GM21381 (cell line): ENCODE results near the gene KCTD19.
A peak's percentile ranks its signal among the peaks of the same experiment; 100 is the strongest.

Source experiments
- ATAC-seq: cut with Tn5 transposase; IDR thresholded peaks from one replicate; pipeline ENCODE4 v1.9.1; 2021; ENCODE audit warnings: mild to moderate bottlenecking, moderate library complexity; ENCODE audit not compliant: unreplicated experiment

Gene KCTD19

DNA sequence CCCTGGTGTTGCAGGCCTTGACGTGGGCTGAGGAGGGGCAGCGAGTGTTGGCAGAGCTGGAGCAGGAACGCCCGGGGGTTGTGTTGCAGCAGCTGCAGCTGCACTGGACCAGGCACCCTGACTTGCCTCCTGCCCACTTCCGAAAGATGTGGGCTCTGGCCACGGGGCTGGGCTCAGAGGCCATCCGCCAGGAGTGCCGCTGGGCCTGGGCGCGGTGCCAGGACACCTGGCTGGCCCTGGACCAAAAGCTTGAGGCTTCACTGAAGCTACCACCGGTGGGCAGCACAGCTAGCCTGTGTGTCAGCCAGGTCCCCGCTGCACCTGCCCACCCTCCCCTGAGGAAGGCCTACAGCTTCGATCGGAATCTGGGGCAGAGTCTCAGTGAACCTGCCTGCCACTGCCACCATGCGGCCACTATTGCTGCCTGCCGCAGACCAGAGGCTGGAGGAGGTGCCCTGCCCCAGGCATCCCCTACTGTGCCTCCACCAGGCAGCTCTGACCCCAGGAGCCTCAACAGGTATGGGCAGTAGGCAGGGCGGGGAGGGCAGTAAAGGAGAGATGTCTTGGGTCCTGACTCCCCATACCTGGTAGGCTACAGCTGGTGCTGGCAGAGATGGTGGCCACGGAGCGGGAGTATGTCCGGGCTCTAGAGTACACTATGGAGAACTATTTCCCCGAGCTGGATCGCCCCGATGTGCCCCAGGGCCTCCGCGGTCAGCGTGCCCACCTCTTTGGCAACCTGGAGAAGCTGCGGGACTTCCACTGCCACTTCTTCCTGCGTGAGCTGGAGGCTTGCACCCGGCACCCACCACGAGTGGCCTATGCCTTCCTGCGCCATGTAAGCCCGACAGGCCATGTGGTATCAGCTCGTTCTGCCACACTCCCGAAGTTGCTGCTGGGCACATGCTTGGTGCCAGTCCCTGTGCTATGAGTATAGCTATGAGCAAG is 41.6 kb downstream of the KCTD19 start:
- ATAC-seq = no peak

DNA sequence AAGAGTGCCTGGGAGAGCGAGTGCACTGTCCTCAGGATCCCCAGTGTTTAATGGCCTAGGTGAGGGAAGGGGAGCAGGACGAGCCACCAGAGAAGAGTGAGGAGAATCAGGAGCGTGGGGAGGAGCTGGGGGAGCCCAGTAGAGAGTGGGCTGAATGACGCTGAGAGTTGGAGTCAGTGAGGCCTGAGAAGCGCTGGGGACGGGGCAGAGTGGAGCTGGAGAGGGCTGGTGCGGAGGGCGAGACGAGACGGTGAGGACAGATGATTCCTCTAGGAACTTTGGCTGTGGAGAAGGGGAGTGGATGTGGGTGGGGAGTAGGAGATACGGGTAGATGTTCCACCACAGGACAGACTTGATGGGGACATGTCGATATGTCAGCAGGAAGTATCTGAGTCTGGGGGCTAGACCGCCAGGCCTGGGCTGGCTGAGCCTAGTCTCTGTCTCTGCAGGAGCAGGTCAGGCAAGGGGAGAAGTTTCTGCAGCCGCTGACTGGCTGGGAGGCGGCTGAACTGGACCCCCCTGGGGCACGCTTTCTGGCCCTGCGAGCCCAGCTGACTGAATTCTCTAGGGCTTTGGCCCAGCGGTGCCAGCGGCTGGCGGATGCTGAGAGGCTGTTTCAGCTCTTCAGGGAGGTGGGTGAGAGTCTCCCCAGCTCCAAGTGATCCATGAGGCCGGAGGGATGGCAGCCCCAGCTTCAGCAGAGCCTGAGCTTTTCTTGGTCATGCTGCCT is 42.5 kb downstream of the KCTD19 start:
- no peak for ATAC-seq

DNA sequence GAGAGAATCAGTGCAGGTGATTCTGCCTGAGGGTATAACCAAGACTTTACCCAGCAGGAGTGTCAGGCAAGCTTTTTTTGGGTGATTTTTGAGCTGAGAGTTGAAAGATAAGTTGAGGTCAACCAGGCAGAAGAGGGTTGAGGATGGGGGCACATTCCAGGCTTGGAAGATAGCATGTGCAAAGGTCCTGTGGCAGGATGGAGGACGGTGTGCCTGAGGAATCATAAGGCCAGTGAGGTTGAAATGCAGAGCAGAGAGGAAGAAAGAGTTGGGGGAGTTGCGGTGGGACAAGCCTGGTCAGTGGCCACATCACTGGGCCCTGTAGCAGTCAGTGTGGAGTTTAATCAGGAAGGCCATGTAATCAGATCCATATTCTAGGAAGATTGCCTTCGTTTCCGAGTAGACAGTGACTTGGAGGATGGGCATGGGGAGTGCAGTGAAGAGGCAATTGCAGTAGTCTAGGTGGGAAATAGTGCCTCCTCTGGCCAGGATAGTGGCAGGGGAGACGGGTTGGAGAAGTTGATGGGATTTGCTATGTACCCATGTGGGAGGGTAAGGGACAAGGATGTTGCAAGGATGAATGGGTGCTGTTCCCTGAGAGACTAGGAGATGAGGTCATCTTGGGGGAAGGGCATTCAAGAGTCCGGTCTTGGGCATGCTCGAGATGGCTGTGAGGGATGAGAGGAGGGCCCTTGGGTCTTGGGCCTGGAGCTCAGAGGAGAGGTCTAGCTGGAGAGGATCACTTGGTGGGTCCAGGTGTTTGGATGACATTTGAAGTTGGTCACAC is 43.3 kb downstream of the KCTD19 start:
- ATAC-seq = no peak

DNA sequence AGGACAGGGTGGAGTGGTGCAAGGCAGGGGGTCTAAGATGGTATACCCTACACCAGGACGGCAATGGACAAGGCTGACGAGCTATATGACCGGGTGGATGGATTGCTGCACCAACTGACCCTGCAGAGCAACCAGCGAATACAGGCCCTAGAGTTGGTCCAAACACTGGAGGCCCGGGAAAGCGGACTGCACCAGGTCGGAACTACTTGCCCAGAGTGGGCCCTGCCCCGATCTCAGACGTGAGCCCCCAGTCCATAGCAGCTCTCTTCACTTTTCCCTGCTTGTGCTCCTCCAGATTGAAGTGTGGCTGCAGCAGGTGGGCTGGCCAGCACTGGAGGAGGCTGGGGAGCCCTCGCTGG is 44.1 kb downstream of the KCTD19 start:
- ATAC-seq = no peak

DNA sequence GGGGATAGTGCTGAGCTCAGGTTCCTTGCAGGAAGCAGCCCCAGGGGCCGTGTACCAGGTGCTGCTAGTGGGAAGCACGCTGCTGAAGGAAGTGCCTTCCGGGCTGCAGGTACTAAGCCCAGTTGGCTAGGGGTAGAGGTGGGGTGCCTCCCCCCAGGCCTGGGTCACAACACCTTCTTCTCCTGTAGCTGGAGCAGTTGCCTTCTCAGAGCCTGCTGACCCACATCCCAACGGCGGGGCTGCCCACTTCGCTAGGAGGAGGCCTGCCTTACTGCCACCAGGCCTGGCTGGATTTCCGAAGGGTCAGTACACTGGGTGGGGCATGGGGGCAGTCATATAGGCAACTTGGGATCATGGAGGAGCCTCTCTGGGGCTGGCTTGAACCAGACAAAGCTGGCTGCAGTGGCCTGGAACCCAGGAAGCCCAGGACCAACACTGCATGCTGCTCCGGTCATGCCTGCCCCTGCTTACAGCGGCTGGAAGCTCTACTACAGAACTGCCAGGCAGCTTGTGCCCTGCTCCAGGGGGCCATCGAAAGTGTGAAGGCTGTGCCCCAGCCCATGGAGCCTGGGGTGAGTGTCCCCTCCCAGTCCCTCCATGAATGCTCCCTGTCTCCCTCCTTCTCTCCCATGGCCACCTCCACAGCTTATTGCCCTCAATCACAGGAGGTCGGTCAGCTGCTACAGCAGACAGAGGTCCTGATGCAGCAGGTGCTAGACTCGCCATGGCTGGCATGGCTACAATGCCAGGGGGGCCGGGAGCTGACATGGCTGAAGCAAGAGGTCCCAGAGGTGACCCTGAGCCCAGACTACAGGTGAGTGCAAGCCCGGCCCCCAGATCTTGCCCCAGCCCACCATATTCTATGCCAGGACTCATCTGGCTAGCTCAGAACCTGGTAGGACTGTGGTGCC is 44.8 kb downstream of the KCTD19 start:
- no peak for ATAC-seq

DNA sequence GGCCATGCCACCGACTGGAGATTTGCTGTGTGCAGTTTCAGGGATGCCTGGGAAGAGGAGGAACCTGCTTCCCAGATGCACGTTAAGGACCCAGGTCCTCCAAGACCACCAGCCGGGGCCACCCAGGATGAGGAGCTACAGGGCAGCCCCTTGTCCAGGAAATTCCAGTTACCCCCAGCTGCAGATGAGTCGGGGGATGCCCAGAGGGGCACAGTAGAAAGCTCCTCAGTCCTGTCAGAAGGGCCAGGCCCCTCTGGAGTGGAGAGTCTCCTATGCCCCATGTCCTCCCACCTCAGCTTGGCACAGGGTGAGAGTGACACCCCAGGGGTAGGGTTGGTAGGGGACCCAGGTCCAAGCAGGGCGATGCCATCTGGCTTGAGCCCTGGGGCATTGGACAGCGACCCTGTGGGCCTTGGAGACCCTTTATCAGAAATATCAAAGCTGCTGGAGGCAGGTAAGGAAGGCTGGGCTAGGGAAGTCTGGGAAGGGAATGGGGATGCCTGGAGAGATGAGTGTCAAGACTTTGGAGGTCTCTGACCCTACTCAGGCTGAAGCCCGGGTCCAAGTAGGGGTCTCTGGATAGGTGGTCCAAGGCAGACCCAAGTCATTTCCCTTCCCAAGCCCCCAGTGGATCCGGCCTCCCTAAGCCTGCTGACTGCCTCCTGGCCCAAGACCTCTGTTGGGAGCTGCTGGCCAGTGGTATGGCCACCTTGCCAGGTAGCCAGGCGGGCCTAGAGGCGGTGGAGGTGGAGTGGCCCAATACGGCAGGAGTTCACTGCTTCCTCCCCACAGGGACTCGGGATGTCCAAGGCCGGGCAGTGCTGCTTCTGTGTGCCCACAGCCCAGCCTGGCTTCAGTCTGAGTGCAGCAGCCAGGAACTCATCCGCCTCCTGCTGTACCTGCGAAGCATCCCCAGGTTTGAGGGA is 46.2 kb downstream of the KCTD19 start:
- ATAC-seq = no peak

DNA sequence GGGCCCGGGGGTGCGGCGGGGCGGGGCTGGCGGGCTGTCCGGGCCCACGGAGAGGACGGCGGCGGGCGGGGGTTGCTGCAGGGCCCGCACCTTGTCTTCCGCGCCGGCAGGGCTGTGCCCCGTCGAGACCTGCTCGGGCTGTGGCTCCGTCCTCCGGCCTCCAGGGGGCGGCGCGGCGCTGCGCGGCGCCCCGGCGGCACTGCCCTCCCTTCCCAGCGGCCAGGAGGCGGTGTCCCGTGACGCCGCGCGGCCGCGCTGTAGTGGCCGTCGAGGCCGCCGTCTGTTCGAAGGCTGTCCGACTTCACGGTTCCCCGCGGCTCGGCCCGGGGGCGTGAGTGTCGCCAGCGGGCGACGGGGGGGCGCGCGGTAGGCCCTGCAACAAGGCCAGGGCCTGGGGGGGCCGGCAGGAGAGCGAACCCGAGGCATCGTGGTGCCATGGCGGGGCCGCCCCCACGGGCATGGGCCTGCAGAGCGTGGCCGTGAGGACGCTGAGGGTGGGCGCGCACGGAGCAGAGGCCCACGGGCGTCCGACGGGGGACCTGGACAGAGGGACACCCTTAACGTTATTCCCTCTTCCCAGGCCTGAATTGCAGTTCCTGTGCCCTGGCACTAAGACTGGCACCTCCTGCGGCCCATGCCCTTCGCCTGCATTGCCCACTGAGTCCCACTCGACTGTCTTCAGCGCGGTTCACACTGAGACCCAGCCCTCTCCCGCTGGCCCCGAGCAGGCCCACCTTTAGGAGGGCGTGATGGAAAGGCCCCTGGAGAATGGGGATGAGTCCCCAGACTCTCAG is 47.0 kb downstream of the KCTD19 start, which contains the start of gene PLEKHG4:
TSS of gene PLEKHG4 (plus strand) at position 237 of the 794 bp plus-strand sequence. CDS start at position 750, 513 bp downstream.
- ATAC-seq = peak; percentile 77

DNA sequence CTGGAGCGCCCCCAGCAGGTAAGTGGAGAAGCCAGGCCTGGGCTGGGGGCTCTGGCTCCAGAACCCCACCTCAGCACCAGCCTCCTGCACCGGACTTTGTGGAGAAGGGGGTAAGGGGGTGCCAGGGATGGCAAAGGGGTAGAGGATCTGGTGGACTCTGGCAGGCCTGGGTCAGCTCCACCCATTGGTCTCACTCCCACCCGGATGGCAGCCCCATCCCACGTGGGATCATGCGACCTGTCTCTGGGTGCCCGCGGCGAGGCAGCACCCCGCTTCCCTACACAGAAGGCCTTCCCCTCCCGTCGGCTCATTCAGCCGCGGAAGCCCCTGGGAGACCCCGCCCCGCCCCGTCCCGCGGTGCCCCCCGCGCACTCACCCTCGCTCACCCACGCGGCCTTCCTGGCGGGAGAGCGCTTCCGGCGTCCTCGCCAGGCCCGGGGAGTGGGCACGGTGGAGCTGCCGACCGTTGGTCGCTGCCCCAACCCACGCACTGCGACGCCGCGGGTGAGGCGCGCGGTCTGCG is 47.7 kb downstream of the KCTD19 start:
- ATAC-seq = peak; percentile 36

DNA sequence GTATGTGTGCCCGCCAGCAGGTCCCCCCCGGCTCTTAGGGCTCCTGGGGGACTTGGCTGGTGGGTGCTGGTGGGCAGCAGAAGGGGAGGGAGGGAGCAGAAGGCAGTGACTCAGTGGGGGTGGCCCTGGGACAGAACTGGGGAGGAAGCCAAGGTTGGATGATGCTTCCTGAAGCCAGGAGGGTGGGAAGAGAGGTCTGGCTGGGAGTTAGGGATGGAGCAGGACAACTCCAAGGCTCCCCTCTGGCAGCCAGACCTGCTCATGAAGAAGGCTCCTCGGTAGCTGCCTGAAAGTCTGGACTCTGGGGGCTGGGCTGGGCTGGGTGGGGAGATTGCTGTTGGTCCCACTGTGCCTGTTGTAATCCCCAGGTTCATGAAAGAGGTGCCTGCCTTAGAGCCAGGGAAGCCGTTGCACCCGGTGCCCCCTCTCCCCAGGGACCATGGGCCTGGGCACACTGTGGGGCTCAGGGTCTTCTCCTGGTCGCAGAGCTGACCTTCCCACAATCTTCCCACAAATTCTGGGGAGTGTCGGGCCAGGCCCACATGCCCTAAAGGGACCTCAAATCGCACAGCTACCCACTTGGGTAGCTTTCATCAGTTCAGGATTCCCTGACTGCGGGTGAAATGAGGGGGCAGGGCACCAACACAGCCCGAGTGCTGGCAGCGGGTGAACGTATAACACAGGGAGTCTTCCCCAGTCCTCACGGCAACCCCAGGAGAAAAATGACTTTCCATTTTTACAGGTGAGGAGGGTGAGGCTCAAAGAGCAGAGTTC is 48.4 kb downstream of the KCTD19 start:
- no peak for ATAC-seq

DNA sequence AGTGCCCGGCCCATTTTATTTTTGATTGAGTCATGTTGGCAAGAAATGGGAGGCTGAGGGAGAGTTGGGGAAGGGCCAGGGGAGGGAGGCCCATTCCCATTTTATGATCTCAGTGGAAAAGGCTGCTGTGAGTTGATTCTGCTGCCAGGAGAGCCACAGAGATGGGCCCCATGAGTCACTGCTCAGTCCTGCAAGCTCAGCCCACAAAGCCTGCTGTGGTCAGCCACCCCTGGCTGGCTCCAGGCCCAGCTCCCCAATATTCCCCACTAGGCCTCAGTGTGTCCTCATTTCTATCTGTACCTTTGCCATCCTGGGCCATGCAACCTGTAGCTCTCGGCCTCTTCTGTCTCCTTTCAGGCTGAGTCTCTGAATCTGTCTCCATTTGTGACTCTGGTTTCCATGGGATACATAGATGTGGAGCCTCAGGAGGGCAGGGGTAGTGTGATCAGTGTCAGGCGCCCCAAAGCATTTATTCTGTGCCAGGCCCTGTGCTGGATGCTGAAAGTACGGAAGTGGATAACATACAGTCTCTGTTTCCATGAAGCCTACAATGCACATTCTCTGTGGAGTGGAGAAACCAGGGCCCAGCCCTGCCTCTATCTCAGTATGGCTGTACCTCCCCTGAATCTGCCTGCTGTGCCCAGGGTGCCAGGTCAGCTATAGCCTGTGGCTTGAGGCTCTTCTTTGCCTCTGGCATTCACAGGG is 49.1 kb downstream of the KCTD19 start:
- ATAC-seq = no peak

DNA sequence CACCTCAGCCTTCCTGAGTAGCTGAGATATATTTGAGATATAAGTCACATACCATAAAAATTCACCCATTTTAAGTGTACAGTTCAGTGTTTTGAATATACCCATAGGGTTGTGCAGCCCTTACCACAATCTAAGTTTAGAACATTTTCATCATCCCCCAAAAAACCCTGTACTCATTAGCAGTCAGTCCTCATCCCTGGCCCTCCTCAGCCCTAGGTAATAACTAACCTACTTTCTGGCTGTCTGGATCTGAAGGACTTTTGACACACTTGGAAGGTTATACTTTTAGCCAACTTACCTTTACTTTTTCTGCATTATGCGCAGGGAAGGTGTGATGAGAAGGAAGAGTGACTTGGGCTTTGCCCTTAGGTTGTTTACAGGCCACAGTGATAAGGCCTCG is 51.2 kb downstream of the KCTD19 start:
- ATAC-seq = no peak

DNA sequence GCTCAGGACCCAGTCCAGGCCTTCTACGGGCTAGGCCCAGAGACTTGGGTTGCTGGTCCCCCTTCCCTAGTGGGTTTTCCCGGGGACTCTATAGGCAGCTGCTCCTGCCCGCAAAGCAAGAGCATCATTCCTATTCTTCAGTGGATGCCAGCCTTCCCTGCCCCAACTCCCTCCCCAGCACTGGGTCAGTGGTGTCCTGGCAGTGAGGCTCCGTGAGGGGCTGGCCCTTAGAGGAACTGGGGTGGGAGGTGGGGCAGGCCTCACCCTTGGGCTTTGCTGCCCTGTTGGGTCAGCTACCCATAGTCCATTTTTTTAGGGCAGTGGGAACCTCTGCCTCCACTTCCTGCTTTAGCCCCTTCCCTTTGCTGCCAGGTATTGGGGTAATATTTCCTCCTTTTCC is 55.1 kb downstream of the KCTD19 start:
- no peak for ATAC-seq

DNA sequence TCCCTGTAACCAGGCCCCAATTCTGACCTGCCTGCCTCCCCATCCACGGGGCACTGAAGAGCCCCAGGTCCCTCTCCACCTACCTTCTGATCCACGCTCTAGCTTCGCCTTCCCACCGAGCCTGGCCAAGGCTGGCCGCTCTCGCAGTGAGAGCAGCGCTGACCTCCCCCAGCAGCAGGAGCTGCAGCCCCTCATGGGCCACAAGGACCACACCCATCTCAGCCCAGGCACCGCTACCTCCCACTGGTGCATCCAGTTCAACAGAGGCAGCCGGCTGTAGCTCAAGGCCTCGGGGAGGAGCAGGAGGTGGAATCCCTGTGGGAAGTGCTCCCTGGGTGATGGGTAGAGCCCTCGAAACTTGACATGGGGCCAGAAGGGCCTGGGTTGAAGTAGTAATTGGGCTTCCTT is 55.6 kb downstream of the KCTD19 start:
- ATAC-seq = no peak

DNA sequence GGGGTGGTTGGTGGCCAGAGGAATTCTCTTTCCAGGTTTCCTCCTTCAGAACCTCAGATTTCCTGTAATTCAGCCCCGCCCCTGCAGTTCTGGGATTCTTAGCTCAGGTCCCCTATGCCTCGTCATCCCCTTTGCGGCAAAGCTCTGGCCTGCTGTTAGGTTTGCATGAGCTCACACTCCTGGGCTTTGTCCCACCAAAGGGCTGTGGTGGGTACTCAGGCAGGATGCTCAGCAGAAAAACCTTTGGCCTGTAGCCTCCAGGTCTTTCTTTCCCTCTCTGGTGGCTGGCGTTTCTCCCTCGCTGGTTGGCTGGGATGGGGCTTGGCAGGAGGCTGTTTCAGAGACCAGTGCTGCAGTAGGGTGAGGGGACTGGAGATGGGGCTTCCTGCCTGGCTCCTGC is 56.8 kb downstream of the KCTD19 start:
- ATAC-seq = no peak

DNA sequence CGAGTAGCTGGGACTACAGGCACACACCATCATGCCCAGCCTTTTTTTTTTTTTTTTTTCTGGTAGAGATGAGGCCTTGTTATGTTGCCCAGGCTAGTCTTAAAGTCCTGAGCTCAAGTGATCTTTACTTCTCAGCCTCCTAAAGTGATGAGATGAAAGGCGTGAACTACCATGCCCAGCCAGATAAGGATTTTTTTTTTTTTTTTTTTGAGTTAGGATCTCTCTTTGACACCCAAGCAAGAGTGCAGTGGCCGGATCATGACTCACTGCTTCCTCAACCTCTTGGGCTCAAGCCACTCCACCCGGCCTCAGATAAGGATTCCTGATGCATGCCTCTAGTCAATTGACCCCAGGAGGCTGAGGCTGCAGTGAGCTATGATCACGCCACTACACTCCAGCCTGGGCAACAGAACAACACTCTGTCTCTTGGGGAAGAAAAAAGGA is 58.4 kb downstream of the KCTD19 start:
- no peak for ATAC-seq

DNA sequence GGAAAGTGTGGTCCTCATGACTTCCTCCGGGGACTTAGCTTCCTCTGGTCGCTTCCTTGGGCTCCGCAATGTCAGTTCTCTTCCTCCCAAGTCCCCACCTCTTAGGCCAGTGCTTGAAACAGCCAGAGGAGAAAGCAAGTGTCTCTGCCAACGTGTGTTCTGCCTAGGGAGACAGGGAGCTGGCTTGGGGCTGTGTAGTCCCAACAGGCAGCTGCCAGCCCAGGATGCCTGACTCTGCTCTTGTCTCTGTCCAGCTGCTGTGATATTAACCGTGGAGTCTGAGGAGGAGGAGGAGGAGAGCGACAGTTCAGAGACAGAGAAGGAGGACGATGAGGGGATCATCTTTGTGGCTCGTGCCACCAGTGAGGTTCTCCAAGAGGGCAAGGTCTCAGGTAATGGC is 60.7 kb downstream of the KCTD19 start:
- ATAC-seq = no peak

DNA sequence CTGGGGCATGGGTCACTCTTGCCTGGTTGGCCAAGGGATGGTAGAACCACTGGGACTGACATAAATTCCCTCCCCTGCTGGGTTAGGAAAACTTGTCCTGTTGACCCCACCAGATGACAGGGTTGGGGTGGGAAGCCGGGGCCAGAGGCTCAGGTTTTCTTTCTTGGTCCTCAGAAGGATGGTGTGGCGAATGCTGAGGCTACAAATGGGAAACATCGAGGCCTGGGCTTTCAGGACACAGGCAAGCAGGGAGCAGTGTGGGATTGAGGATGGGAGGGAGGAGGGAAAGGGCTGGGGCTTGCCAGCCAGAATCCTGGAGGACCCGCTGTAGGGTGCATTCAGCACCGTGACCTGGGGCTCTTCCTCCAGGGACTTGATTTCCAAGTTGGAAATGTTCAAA is 61.7 kb downstream of the KCTD19 start:
- no peak for ATAC-seq
